SU-DHL-6 (cell line): ENCODE measurements around the gene NDUFV3.
"Not testable (repeated sequence)": the region's sequence is repeated elsewhere in the genome, so short reads cannot be mapped to it uniquely, and the experiment has no call there.

Source experiments
- H2AFZ ChIP-seq: fragments of 200-600 bp; sonication (generic); 2 replicates; pipeline ENCODE4 v1.6.1; 2014; ENCODE audit warnings: low read depth, mild to moderate bottlenecking, moderate library complexity, mixed read lengths, antibody characterized with exemption, low read length; ENCODE audit not compliant: severe bottlenecking
- H3F3A ChIP-seq: fragments of 200-600 bp; shearing (Covaris generic); 2 replicates; pipeline ENCODE4 v1.6.0; 2016; ENCODE audit warnings: antibody characterized with exemption, mild to moderate bottlenecking; ENCODE audit not compliant: insufficient read depth
- H3K27ac ChIP-seq: fragments of 200-600 bp; sonication (generic); 2 replicates; pipeline ENCODE4 v1.5.1; 2016; ENCODE audit warnings: low read depth, mild to moderate bottlenecking, low read length, moderate library complexity, mixed read lengths
- H3K27me3 ChIP-seq: fragments of 200-600 bp; sonication (generic), shearing (Covaris generic); 2 replicates; pipeline ENCODE4 v1.6.0; 2014; ENCODE audit warnings: mild to moderate bottlenecking, low read length
- H3K36me3 ChIP-seq: fragments of 200-600 bp; sonication (generic); 2 replicates; pipeline ENCODE4 v1.6.1; 2014; ENCODE audit warnings: mild to moderate bottlenecking, low read length, mixed read lengths
- H3K4me2 ChIP-seq: fragments of 300-600, 200-600 bp; shearing (Covaris generic), sonication (generic); 2 replicates; pipeline ENCODE4 v1.6.0; 2014; ENCODE audit warnings: low read length, low read depth, mild to moderate bottlenecking; ENCODE audit not compliant: poor library complexity, severe bottlenecking
- H3K4me3 ChIP-seq: fragments of 200-600 bp; sonication (generic); 2 replicates; pipeline ENCODE4 v1.5.1; 2014; ENCODE audit warnings: antibody characterized with exemption, low read length, mild to moderate bottlenecking, mixed read lengths; ENCODE audit not compliant: insufficient read depth, poor library complexity, severe bottlenecking
- H3K79me2 ChIP-seq: fragments of 200-600 bp; sonication (generic); 2 replicates; pipeline ENCODE4 v1.6.1; 2014; ENCODE audit warnings: mild to moderate bottlenecking, low read length, moderate library complexity; ENCODE audit not compliant: insufficient read depth
- H3K9ac ChIP-seq: fragments of 200-600 bp; sonication (generic); 2 replicates; pipeline ENCODE4 v1.7.0; 2014; ENCODE audit warnings: mild to moderate bottlenecking, low read length
- H3K9me2 ChIP-seq: fragments of 200-600 bp; sonication (generic); replicated peaks from 2 replicates; pipeline ENCODE4 v1.6.1; 2014; ENCODE audit warnings: low read length; ENCODE audit not compliant: insufficient read depth
- H3K9me3 ChIP-seq: fragments of 200-600 bp; sonication (generic); 2 replicates; pipeline ENCODE4 v1.6.1; 2014; ENCODE audit warnings: low read length, mixed read lengths; ENCODE audit not compliant: insufficient read depth
- H4K20me1 ChIP-seq: fragments of 200-600 bp; sonication (generic); 2 replicates; pipeline ENCODE4 v1.6.1; 2014; ENCODE audit warnings: low read depth, mild to moderate bottlenecking, antibody characterized with exemption, low read length, moderate library complexity, mixed read lengths
- EZH2phosphoT487 ChIP-seq: fragments of 200-600 bp; sonication (generic), shearing (Covaris generic); conservative IDR thresholded peaks from 2 replicates; pipeline ENCODE4 v1.6.1; 2018; ENCODE audit warnings: mild to moderate bottlenecking, antibody characterized with exemption, low read length, moderate library complexity, mixed read lengths
- TF ChIP-seq, protein P1 (sequence below): fragments of 200-600 bp; sonication (generic); IDR thresholded peaks from one replicate; pipeline ENCODE4 v1.5.1; 2017; ENCODE audit warnings: antibody characterized with exemption, mild to moderate bottlenecking, low read length, moderate library complexity; ENCODE audit not compliant: insufficient read depth, poor library complexity, severe bottlenecking

The NDUFV3 gene

DNA sequence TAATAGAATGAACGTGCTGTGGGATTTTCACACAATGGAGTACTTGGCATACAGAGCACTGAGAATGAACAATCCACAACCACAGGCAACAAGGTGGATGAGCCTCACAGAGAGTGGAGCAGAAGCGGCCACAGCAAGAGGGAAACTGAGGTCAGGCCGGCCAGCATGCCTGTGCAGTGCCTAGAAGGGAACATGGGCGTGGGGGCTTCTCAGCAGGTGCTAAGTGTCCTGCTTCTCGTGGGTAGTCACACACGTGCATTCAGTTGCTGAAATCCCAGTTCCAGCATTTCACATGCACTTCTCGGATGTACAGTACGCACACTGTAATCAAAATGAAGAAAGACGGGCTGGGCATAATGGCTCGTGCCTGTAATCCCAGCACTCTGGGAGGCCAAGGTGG lies 46.9 kb upstream of the NDUFV3 start:
- no peaks in the 10 kb centered on the region for H3F3A ChIP-seq
- H3K9ac ChIP-seq: no peak overlapping the region
- TF ChIP-seq EZH2phosphoT487: no peak
- TF ChIP-seq, protein P1, sequence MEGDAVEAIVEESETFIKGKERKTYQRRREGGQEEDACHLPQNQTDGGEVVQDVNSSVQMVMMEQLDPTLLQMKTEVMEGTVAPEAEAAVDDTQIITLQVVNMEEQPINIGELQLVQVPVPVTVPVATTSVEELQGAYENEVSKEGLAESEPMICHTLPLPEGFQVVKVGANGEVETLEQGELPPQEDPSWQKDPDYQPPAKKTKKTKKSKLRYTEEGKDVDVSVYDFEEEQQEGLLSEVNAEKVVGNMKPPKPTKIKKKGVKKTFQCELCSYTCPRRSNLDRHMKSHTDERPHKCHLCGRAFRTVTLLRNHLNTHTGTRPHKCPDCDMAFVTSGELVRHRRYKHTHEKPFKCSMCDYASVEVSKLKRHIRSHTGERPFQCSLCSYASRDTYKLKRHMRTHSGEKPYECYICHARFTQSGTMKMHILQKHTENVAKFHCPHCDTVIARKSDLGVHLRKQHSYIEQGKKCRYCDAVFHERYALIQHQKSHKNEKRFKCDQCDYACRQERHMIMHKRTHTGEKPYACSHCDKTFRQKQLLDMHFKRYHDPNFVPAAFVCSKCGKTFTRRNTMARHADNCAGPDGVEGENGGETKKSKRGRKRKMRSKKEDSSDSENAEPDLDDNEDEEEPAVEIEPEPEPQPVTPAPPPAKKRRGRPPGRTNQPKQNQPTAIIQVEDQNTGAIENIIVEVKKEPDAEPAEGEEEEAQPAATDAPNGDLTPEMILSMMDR: no peak
- no peaks in the 10 kb centered on the region for H3K27me3 ChIP-seq
- H3K27ac ChIP-seq: no peak overlapping the region
- H3K9me3 ChIP-seq: no peaks in the 10 kb centered on the region
- peaks cover 3% of the 10 kb centered on the region; the same call in 1 of the 2 replicates for H3K36me3 ChIP-seq
- no peak overlapping the region for H3K4me2 ChIP-seq
- no peak overlapping the region for H2AFZ ChIP-seq
- H3K79me2 ChIP-seq: peaks cover 45% of the 10 kb centered on the region
- no peak overlapping the region for H3K4me3 ChIP-seq
- H3K9me2 ChIP-seq: no peaks in the 10 kb centered on the region
- peaks cover 12% of the 10 kb centered on the region; the same call in 1 of the 2 replicates for H4K20me1 ChIP-seq

DNA sequence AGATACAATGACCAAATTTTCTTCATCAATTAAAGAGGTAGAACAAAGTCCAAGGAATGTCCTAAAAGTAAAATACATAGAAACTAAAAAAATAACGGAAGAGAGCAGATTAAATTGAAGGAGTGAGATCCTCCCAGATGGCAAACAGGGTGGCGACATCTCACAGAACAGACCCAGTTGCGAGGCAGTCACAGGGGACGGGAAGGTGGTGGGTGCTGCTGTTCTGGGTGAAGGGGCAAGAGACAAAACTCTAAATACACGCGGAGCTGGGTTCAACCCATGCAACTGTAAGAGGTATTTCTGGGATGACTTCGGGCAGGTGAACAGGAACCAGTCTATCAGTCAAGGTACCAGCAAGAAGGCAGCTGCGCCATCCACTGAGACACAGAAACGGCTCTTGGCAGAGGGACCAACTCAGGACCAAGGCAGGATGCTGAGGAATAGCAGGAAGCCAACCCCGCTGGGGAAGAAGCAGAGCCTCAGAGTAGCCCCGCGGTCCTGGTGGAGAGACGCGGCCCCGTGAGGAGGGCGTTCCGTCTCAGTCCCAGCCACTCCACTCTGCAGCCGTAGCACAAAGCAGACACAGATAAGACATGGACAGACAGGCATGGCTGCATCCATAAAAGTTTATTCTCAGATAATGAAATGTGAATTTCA lies 45.9 kb upstream of the NDUFV3 start:
- no peaks in the 10 kb centered on the region for H3K27me3 ChIP-seq
- no peak overlapping the region for H3K27ac ChIP-seq
- no peak overlapping the region for H3K9ac ChIP-seq
- H2AFZ ChIP-seq: no peak overlapping the region
- TF ChIP-seq EZH2phosphoT487: no peak
- TF ChIP-seq, protein P1: no peak
- H3K4me2 ChIP-seq: no peak overlapping the region
- no peaks in the 10 kb centered on the region for H3K9me3 ChIP-seq
- peaks cover 12% of the 10 kb centered on the region; the same call in 1 of the 2 replicates for H4K20me1 ChIP-seq
- H3K9me2 ChIP-seq: no peaks in the 10 kb centered on the region
- H3K79me2 ChIP-seq: peaks cover 45% of the 10 kb centered on the region
- no peak overlapping the region for H3K4me3 ChIP-seq
- peaks cover 3% of the 10 kb centered on the region; the same call in 1 of the 2 replicates for H3K36me3 ChIP-seq
- no peaks in the 10 kb centered on the region for H3F3A ChIP-seq

DNA sequence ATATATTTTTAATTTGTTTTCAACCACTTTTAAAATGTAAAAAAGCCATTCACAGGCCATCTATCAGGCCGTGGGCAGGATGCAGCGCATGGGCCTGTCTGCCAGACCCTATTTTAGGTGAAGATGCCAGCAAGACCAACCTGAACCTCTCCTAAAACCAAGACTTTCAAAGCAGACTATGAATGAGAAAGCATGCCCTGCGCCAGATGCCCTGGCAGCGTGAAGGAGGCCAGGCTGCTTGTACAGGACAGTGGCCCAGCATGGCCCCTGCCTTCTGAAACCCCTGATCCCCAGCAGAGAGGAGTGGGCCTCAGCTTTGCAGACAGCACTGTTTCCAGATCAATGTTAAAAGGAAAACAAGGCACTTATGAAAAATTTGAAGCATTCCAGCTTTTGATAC lies 45.4 kb upstream of the NDUFV3 start:
- TF ChIP-seq, protein P1: no peak
- no peak for TF ChIP-seq EZH2phosphoT487
- Histone ChIP-seq H3F3A (no peaks in the 10 kb centered on the region), H3K4me3 (no peak overlapping the region), H3K27me3 (no peaks in the 10 kb centered on the region), H3K79me2 (peaks cover 45% of the 10 kb centered on the region), H3K36me3 (peaks cover 3% of the 10 kb centered on the region; the same call in 1 of the 2 replicates), H3K9me3 (no peaks in the 10 kb centered on the region), H3K9me2 (no peaks in the 10 kb centered on the region), H3K27ac (no peak overlapping the region), H3K4me2 (no peak overlapping the region), H2AFZ (no peak overlapping the region), H3K9ac (no peak overlapping the region), H4K20me1 (peaks cover 12% of the 10 kb centered on the region; the same call in 1 of the 2 replicates)

DNA sequence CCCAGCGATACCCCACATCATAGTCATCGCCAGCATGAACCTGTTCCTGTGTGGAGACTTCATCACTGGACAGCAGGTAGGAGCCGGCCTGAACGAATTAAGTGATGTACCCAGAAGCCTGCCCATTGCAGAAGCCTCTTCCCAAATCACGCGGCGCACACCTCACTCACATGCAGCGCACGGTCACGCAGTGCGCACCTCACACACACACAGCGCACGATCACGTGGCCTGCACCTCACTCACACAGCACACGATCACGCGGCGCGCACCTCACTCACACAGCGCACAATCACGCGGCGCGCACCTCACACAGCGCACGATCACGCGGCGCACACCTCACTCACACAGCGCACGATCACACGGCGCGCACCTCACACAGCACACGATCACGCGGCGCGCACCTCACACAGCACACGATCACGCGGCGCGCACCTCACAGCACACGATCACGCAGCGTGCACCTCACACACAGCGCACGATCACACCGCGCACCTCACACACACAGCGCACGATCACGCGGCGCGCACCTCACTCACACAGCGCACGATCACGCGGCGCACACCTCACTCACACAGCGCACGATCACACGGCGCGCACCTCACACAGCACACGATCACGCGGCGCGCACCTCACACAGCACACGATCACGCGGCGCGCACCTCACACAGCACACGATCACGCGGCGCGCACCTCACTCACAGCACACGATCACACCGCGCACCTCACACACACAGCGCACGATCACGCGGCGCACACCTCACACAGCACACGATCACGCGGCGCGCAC lies 44.8 kb upstream of the NDUFV3 start:
- peaks cover 45% of the 10 kb centered on the region for H3K79me2 ChIP-seq

More for the DNA sequence above, 44.8 kb upstream of the NDUFV3 start:
- not testable (repeated sequence) for H2AFZ ChIP-seq, H3K27me3 ChIP-seq, H3K27ac ChIP-seq, H3F3A ChIP-seq, H4K20me1 ChIP-seq, H3K4me2 ChIP-seq, H3K9me3 ChIP-seq, H3K9me2 ChIP-seq, H3K9ac ChIP-seq, H3K4me3 ChIP-seq, H3K36me3 ChIP-seq
